ENCODE measurements around the gene PRSS33.

Gene PRSS33

GRCh38 chr16:2737895-2738418 is 49.4 kb downstream of the PRSS33 start:
- no peak for DNase-seq

- DNase-seq: no peak
Measured at GRCh38 chr16:2737238-2737605, 50.1 kb downstream of the PRSS33 start.

GRCh38 chr16:2736476-2737237 is 50.7 kb downstream of the PRSS33 start:
- DNase-seq: no peak

- no peak for DNase-seq
Measured at GRCh38 chr16:2734844-2735515, 52.4 kb downstream of the PRSS33 start.
